Small intestine (tissue), 7 donors: ENCODE data around the gene CYP2B6. TPM values are rescaled to one million over a fixed set of nuclear protein-coding genes. Genes with fewer than 3 reads are reported as not detected.
"Not testable (repeated sequence)": the region's sequence is repeated elsewhere in the genome, so short reads cannot be mapped to it uniquely, and the experiment has no call there.

Source experiments
- DNase-seq, 2 donors: peaks; one replicate each; pipeline versions ENCODE4 v3.0.0 to v3.0.0-alpha.2; 2013
- FAIRE-seq: peaks from 2 replicates; lab custom pipeline; 2012; peaks lifted over from hg19 to GRCh38; lab: Jason Lieb, UNC
- H3K27ac ChIP-seq, 3 donors: one replicate each; pipeline ENCODE4 v1.5.1; 2013; ENCODE audit warnings: low read length in 2 of 3, mild to moderate bottlenecking in 2 of 3, control low read depth in 1 of 3, inconsistent platforms in 1 of 3, low read depth in 1 of 3, moderate library complexity in 1 of 3
- H3K27me3 ChIP-seq, 3 donors: one replicate each; pipeline ENCODE4 v1.6.1; 2013; ENCODE audit warnings: low read length in 3 of 3, inconsistent platforms in 1 of 3; ENCODE audit not compliant: control insufficient read depth in 3 of 3, insufficient read depth in 3 of 3
- H3K36me3 ChIP-seq, 3 donors: one replicate each; pipeline ENCODE4 v1.6.1; 2013; ENCODE audit warnings: low read length in 3 of 3, inconsistent platforms in 1 of 3, low read depth in 1 of 3, mild to moderate bottlenecking in 1 of 3, moderate library complexity in 1 of 3; ENCODE audit not compliant: control insufficient read depth in 3 of 3, insufficient read depth in 2 of 3
- H3K4me1 ChIP-seq, 3 donors: one replicate each; pipeline ENCODE4 v1.6.1; 2013; ENCODE audit warnings: low read length in 2 of 3, inconsistent platforms in 1 of 3, low read depth in 1 of 3, mild to moderate bottlenecking in 1 of 3, moderate library complexity in 1 of 3; ENCODE audit not compliant: control insufficient read depth in 3 of 3, insufficient read depth in 2 of 3
- H3K4me3 ChIP-seq, 3 donors: one replicate each; pipeline ENCODE4 v1.5.1; 2013; ENCODE audit warnings: low read length in 3 of 3, control low read depth in 1 of 3, inconsistent platforms in 1 of 3, low read depth in 1 of 3, mild to moderate bottlenecking in 1 of 3, moderate library complexity in 1 of 3
- H3K9me3 ChIP-seq, 2 donors: one replicate each; pipeline ENCODE4 v1.6.1; 2013; ENCODE audit warnings: low read depth in 1 of 2, low read length in 1 of 2; ENCODE audit not compliant: control insufficient read depth in 2 of 2, insufficient read depth in 1 of 2
- WGBS, 3 donors: extraction: QIAGEN DNeasy Blood & Tissue Kit; methylation state at CpG; one replicate each; pipeline ENCODE4 v1.1.7; 2013; 5-methylcytosine and 5-hydroxymethylcytosine counted together
- polyA plus RNA-seq, 4 donors: library from polyadenylated mRNA; stranded (reverse) in 3 of 4; unstranded in 1 of 4; fragments of 200-250 nt in 3 of 4; fragments of 120-200 nt in 1 of 4; gene quantifications; one replicate each; pipeline versions ENCODE4 v1.2.1 to v1.2.3, GENCODE V29; 2013
- donor health status: healthy with polysubstance abuse.
- donor health status: control.
- donor health status: control.
- donor health status: Bipolar disorder and iron deficiency.
- donor health status: healthy.

Gene CYP2B6
- polyA plus RNA-seq, 4 donors: 3.8 to 9.7 (median 6.5) TPM

DNA sequence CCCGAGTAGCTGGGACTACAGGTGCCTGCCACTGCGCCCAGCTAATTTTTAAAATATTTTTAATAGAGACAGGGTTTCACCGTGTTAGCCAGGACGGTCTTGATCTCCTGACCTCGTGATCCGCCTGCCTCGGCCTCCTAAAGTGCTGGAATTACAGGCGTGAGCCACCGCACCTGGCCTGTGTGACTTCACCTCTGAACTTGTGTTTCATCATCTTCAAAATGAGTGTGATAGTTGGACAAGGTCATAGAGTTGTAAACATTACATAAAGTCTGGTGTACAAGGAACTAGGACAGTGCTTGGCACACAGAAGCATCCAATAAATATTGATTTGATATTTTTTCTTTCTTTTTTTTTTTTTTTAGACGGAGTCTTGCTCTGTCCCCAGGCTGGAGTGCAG is 62.2 kb downstream of the CYP2B6 start:
- FAIRE-seq, H3K4me1 ChIP-seq, H3K9me3 ChIP-seq, H3K4me3 ChIP-seq, H3K27ac ChIP-seq, H3K36me3 ChIP-seq: not testable (repeated sequence)
- H3K27me3 ChIP-seq: peaks cover 0 to 11% (median 7%) of the 10 kb centered on the region in 3 donors
- peak in 1 of 2 donors; percentile 18 for DNase-seq
- WGBS, 3 donors: 38 to 68% (median 54%) methylated on average over 10 of the region's 10 CpGs

DNA sequence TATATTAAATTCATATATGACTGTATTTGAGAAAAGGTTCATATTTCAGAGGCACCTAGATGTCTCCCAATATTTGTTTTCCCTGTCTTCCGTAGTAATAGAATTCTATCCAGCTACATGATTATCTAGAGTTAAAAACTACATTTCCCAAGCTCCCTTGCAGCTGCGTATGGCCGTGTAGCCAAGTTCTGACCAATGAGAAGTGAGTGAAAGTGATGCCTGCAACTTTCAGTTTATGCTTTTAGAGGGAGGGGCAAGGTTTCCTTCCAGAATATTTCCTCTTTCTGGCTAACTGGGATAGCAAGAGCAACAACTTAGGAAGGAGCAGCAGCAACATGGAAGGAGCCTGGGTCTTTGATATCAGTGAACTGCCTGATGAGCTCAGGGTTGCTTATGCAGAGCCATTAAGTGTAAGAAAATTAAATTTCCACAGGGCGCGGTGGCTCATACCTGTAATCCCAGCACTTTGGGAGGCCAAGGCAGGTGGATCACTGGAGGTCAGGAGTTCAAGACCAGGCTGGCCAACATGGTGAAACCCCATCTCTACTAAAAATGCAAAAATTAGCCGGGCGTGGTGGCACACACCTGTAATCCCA is 74.0 kb downstream of the CYP2B6 start:
- Histone ChIP-seq H3K27ac (no peak overlapping the region), H3K9me3 (no peaks in the 10 kb centered on the region), H3K4me3 (no peak overlapping the region), H3K36me3 (no peaks in the 10 kb centered on the region), H3K27me3 (peaks cover 0 to 12% (median 0%) of the 10 kb centered on the region in 3 donors), H3K4me1 (no peaks in the 10 kb centered on the region)
- WGBS, 3 donors: 60 to 62% (median 61%) methylated on average over 7 of the region's 7 CpGs
- peak; percentile 37 to 42 for DNase-seq
- no peak for FAIRE-seq

Other genes starting within 250 kb of the CYP2B6 start
- 10 to 100 TPM; 12.1 to 27.5 (median 18.0) TPM for gene ACTMAP, start 240.8 kb upstream of the CYP2B6 start, polyA plus RNA-seq
- gene SNRPA, start 240.1 kb upstream of the CYP2B6 start, polyA plus RNA-seq: 10 to 100 TPM; 25.7 to 77.8 (median 52.7) TPM
- gene MIA, start 215.8 kb upstream of the CYP2B6 start, polyA plus RNA-seq: 1 to 10 TPM in 3 of 4 donors, not detected in 1; 2.7 to 4.3 (median 3.2) TPM
- gene RAB4B, start 213.0 kb upstream of the CYP2B6 start, polyA plus RNA-seq: 10 to 100 TPM; 20.1 to 48.1 (median 43.1) TPM
- gene EGLN2, start 192.1 kb upstream of the CYP2B6 start, polyA plus RNA-seq: 100 to 1,000 TPM in 1 of 4 donors, 10 to 100 TPM in 3; 60.1 to 103 (median 81.3) TPM
- under 1 TPM in 2 of 4 donors, not detected in 2; 0.04 to 0.18 TPM for gene CYP2A6, start 140.8 kb upstream of the CYP2B6 start, polyA plus RNA-seq
- gene CYP2A7, start 109.1 kb upstream of the CYP2B6 start, polyA plus RNA-seq: under 1 TPM in 1 of 4 donors, not detected in 3; 0.13 TPM
- not detected for gene CYP2A13, start 97.2 kb downstream of the CYP2B6 start, polyA plus RNA-seq
- gene CYP2F1, start 123.2 kb downstream of the CYP2B6 start, polyA plus RNA-seq: under 1 TPM in 1 of 4 donors, not detected in 3; 0.18 TPM
- gene CYP2S1, start 201.9 kb downstream of the CYP2B6 start, polyA plus RNA-seq: 10 to 100 TPM; 33.7 to 76.7 (median 59.4) TPM
- gene AXL, start 227.9 kb downstream of the CYP2B6 start, polyA plus RNA-seq: 10 to 100 TPM in 2 of 4 donors, 1 to 10 TPM in 1, under 1 TPM in 1; 0.67 to 13.4 (median 7.1) TPM